C4-2B (cell line): Measurements from ENCODE around the gene NPAS3.

Source experiments
- H3K27ac ChIP-seq: fragments of 450-650 bp; 2 replicates; pipeline ENCODE4 v1.5.1; 2017
- CTCF ChIP-seq: fragments of 450-650 bp; conservative IDR thresholded peaks from 2 replicates; pipeline ENCODE4 v1.5.1; 2017; ENCODE audit warnings: mild to moderate bottlenecking
- ZFX ChIP-seq: fragments of 450-650 bp; IDR thresholded peaks from 2 replicates; pipeline ENCODE4 v1.6.1; 2017

Gene NPAS3

GRCh38 chr14:33455654-33456345 is 517.1 kb downstream of the NPAS3 start:
- H3K27ac ChIP-seq, result no peak overlapping the region
- TF ChIP-seq ZFX (no peak), CTCF (no peak)

- TF ChIP-seq CTCF, result no peak
- no peak overlapping the region; the same call in 1 of the 2 replicates for H3K27ac ChIP-seq
These were observed 518.3 kb downstream of the NPAS3 start for GRCh38 chr14:33457021-33457420.

GRCh38 chr14:33457617-33458016 is 518.9 kb downstream of the NPAS3 start:
- TF ChIP-seq CTCF (no peak), ZFX (no peak)
- no peak overlapping the region for H3K27ac ChIP-seq

GRCh38 chr14:33460164-33460563 is 521.5 kb downstream of the NPAS3 start:
- no peak overlapping the region for H3K27ac ChIP-seq
- TF ChIP-seq ZFX (no peak), CTCF (no peak)

GRCh38 chr14:33461036-33461435 is 522.4 kb downstream of the NPAS3 start:
- TF ChIP-seq CTCF (no peak), ZFX (no peak)
- H3K27ac ChIP-seq, result no peak overlapping the region

- H3K27ac ChIP-seq, result no peak overlapping the region
- TF ChIP-seq ZFX, result no peak
- no peak for TF ChIP-seq CTCF
These were observed 525.1 kb downstream of the NPAS3 start for GRCh38 chr14:33463731-33464130.

- H3K27ac ChIP-seq, result no peak overlapping the region
- TF ChIP-seq CTCF, result no peak
- no peak for TF ChIP-seq ZFX
These were observed 525.7 kb downstream of the NPAS3 start for GRCh38 chr14:33464254-33464962.
